ENCODE results near the gene RNF151. TPM values are rescaled to one million over a fixed set of nuclear protein-coding genes. Genes with fewer than 3 reads are reported as not detected.
"Not testable (repeated sequence)": the region's sequence is repeated elsewhere in the genome, so short reads cannot be mapped to it uniquely, and the experiment has no call there.

The RNF151 gene
- total and polyA plus RNA-seq, 3 experiments from 2014 or later: not detected

GRCh38 chr16:1959269-1960039 lies 7.2 kb upstream of the RNF151 start, which contains the start of gene NDUFB10:
TSS of gene NDUFB10 (plus strand) at chr16:1959538. CDS start at chr16:1959625, 87 bp downstream.
- peaks cover 48% of the 10 kb centered on the region for H3K4me1 ChIP-seq (ENCODE audit: insufficient read depth, low read length)
- peak within 1 kb of the TSS; percentile 78 for H3K4me3 ChIP-seq (ENCODE audit: low read length)
- peak within 1 kb of the TSS; percentile 78 to 96 (median 89) for H3K4me3 Mint-ChIP-seq
- peak; percentile 83 to 92 (median 87) for DNase-seq
- peaks cover 24% of the 10 kb centered on the region for H3K36me3 ChIP-seq (ENCODE audit: insufficient read depth, low read length)
- H3K4me1 Mint-ChIP-seq: peaks cover 38 to 49% (median 43%) of the 10 kb centered on the region in 3 donors
- CTCF ChIA-PET: interaction anchor here (0.8 to 2.6 kb wide), 6 partner anchors 9 to 44 kb away, joined by 3 to 7 read pairs (median 4); partner anchors contain the start of genes MSRB1 and TBL3
- POLR2A ChIA-PET: interaction anchor here (0.6 to 2.7 kb wide), 3 partner anchors 12 to 30 kb away, joined by 6 to 17 read pairs (median 6); partner anchors contain the start of genes MSRB1 and TBL3
- peaks cover 0 to 1% of the 10 kb centered on the region in 2 donors for H3K27me3 Mint-ChIP-seq
- peak within 1 kb of the TSS; percentile 73 for H3K27ac ChIP-seq (ENCODE audit: low read depth, low read length)
- H3K9me3 ChIP-seq (ENCODE audit: low read length): no peaks in the 10 kb centered on the region
- H3K36me3 Mint-ChIP-seq: peaks cover 0 to 42% (median 8%) of the 10 kb centered on the region in 3 donors
- H3K9me3 Mint-ChIP-seq: no peaks in the 10 kb centered on the region
- peak within 1 kb of the TSS; percentile 68 to 99 (median 91) for H3K27ac Mint-ChIP-seq
- H3K27me3 ChIP-seq (ENCODE audit: insufficient read depth, low read length, poor library complexity, severe bottlenecking): no peaks in the 10 kb centered on the region

DNA sequence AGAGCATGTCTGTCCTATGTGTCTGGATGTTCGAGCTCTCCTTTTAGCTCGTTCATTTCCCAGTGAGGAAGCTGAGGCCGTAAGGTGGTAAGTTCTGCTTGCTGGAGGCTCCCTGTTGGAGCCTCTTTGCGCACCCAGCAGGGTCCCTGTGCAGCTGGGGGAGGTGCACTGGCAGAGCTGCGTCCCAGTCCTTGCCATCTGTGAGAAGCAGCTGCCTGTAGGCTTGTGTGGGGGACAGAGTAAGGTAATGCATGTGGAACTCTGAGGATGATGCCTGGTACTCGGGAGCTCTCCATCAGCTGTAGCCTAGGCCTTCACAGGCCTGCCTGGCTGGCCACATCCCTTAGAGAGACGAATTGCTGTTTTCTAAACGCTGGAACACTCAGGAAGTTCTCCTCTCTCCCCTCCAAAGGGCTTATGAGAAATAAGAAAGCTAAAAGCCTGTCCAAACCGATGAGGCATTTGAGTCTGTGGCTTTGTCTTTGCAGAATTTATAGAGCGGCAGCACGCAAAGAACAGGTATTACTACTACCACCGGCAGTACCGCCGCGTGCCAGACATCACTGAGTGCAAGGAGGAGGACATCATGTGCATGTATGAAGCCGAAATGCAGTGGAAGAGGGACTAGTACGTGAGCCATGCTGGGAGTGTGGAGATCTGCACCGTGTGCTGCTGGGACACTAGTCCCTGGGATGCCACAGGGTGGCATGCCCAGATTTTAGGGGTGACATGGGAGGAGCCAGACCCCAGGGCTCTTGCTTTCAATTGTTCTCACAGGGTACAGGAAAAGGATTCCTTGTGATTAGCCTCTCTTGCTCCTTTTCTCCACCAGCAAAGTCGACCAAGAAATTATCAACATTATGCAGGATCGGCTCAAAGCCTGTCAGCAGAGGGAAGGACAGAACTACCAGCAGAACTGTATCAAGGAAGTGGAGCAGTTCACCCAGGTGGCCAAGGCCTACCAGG lies 5.7 kb upstream of the RNF151 start:
- peaks cover 0 to 1% of the 10 kb centered on the region in 2 donors for H3K27me3 Mint-ChIP-seq
- POLR2A ChIA-PET: interaction anchor here (0.6 to 2.7 kb wide), 6 partner anchors 9 to 194 kb away, joined by 3 to 17 read pairs (median 5); partner anchors contain the start of genes MSRB1, TBL3 and TRAF7
- Histone ChIP-seq H3K9me3 (ENCODE audit: low read length) (no peaks in the 10 kb centered on the region), H3K27ac (ENCODE audit: low read depth, low read length) (peak overlapping the region; percentile 73), H3K36me3 (ENCODE audit: insufficient read depth, low read length) (peaks cover 24% of the 10 kb centered on the region), H3K4me1 (ENCODE audit: insufficient read depth, low read length) (peaks cover 55% of the 10 kb centered on the region), H3K27me3 (ENCODE audit: insufficient read depth, low read length, poor library complexity, severe bottlenecking) (no peaks in the 10 kb centered on the region), H3K4me3 (ENCODE audit: low read length) (peak overlapping the region; percentile 78)
- H3K9me3 Mint-ChIP-seq: no peaks in the 10 kb centered on the region
- H3K36me3 Mint-ChIP-seq: peaks cover 0 to 50% (median 8%) of the 10 kb centered on the region in 3 donors
- H3K4me3 Mint-ChIP-seq: peak overlapping the region; percentile 78 to 96 (median 89)
- CTCF ChIA-PET: interaction anchor here (0.6 to 1.4 kb wide), 5 partner anchors 10 to 237 kb away, joined by 3 to 5 read pairs (median 4); partner anchors contain the start of gene TBL3
- H3K4me1 Mint-ChIP-seq: peaks cover 44 to 57% (median 50%) of the 10 kb centered on the region in 3 donors
- DNase-seq: no peak
- H3K27ac Mint-ChIP-seq: peak overlapping the region; percentile 63 to 99 (median 91)

DNA sequence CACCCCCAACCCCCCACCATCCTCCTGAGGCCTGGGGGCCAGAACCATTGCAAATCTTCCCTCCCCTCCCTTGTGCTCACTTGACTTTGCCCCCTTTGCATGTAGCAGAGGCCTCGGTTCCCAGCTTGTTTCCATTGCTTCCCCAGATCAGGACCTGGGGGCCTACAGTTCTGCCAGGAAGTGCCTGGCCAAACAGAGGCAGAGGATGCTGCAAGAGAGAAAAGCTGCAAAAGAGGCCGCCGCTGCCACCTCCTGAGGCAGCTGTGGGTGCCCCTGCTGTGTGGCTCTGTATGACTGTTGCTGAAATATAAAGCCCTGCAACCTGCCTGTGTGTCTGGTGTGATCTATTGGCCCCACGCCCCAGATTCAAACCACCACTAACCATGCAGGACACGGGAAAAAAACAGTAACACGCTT lies 5.0 kb upstream of the RNF151 start:
- no peak overlapping the region for H3K27ac ChIP-seq (ENCODE audit: low read depth, low read length)
- H3K4me1 Mint-ChIP-seq: peaks cover 45 to 57% (median 50%) of the 10 kb centered on the region in 3 donors
- H3K27me3 Mint-ChIP-seq: peaks cover 0 to 1% of the 10 kb centered on the region in 2 donors
- no peaks in the 10 kb centered on the region for H3K27me3 ChIP-seq (ENCODE audit: insufficient read depth, low read length, poor library complexity, severe bottlenecking)
- H3K36me3 Mint-ChIP-seq: peaks cover 0 to 50% (median 8%) of the 10 kb centered on the region in 3 donors
- H3K9me3 ChIP-seq (ENCODE audit: low read length): no peaks in the 10 kb centered on the region
- CTCF ChIA-PET: interaction anchor here (1.2 kb wide), 1 partner anchor 179 kb away, joined by 4 read pairs; no protein-coding TSS in a partner anchor
- H3K4me1 ChIP-seq (ENCODE audit: insufficient read depth, low read length): peaks cover 56% of the 10 kb centered on the region
- POLR2A ChIA-PET: interaction anchor here (1.7 to 2.7 kb wide), 3 partner anchors 10 to 193 kb away, joined by 6 to 17 read pairs (median 8); partner anchors contain the start of genes MSRB1, TBL3 and TRAF7
- H3K36me3 ChIP-seq (ENCODE audit: insufficient read depth, low read length): peaks cover 24% of the 10 kb centered on the region
- DNase-seq: no peak
- no peaks in the 10 kb centered on the region for H3K9me3 Mint-ChIP-seq
- H3K4me3 Mint-ChIP-seq: peak overlapping the region; percentile 33 to 94 (median 78)
- H3K4me3 ChIP-seq (ENCODE audit: low read length): no peak overlapping the region
- H3K27ac Mint-ChIP-seq: peak overlapping the region in 7 of 8 donors; percentile 62 to 98 (median 87)

DNA sequence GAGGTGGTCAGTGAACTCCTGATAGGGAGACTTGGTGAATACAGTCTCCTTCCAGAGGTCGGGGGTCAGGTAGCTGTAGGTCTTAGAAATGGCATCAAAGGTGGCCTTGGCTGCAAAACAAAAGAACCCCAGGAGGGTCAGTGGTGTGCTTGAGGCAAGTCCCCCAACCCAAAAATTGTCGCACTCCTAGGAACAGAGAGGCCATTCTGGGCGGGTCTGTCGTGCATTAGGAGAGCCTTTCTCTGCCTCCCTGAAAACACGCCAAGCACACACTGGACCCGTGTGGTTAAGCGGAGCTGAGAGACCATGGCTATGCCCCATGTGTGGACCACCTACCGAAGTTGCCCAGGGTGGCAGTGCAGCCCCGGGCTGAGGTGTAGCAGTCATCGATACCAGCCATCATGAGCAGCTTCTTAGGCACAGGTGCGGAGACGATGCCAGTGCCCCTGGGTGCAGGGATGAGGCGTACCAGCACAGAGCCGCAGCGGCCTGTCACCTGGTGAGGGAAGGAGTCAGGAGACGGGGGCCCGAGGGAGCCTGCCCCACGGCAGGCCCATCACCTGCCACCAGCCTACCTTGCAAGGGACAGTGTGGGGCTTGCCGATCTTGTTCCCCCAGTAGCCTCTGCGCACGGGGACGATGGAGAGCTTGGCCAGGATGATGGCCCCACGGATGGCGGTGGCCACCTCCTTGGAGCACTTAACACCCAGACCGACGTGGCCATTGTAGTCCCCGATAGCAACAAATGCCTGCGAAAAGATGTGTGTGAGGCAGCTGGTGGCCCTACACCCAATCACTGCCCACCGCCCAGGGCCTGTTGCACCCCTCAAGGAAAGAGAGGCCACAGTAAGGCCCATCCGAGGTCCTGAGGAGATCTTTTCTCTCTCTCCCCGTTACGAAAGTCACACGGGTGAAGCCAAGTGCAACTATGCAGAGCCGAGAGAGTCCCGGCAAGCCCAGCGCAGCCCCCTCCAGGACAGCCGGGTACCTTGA lies 4.2 kb upstream of the RNF151 start:
- POLR2A ChIA-PET: interaction anchor here (1.4 to 3.2 kb wide), 3 partner anchors 9 to 29 kb away, joined by 3 to 35 read pairs (median 9); partner anchors contain the start of genes MSRB1 and TBL3
- peaks cover 24% of the 10 kb centered on the region for H3K36me3 ChIP-seq (ENCODE audit: insufficient read depth, low read length)
- Mint-ChIP-seq H3K4me1 (peaks cover 45 to 57% (median 50%) of the 10 kb centered on the region in 3 donors), H3K27ac (peak overlapping the region; percentile 88 to 99 (median 96)), H3K36me3 (peaks cover 0 to 50% (median 8%) of the 10 kb centered on the region in 3 donors), H3K4me3 (peak overlapping the region; percentile 65 to 99 (median 94))
- CTCF ChIA-PET; DNase-seq; H3K27me3 ChIP-seq (ENCODE audit: insufficient read depth, low read length, poor library complexity, severe bottlenecking); H3K9me3 Mint-ChIP-seq; H3K9me3 ChIP-seq (ENCODE audit: low read length); H3K27me3 Mint-ChIP-seq; H3K4me3 ChIP-seq (ENCODE audit: low read length): not testable (repeated sequence)
- peak overlapping the region; percentile 31 for H3K27ac ChIP-seq (ENCODE audit: low read depth, low read length)
- peaks cover 56% of the 10 kb centered on the region for H3K4me1 ChIP-seq (ENCODE audit: insufficient read depth, low read length)

- Mint-ChIP-seq H3K4me1 (peaks cover 45 to 56% (median 50%) of the 10 kb centered on the region in 3 donors), H3K27me3 (peaks cover 0 to 1% of the 10 kb centered on the region in 2 donors), H3K4me3 (peak overlapping the region; percentile 85 to 99 (median 94)), H3K36me3 (peaks cover 0 to 50% (median 8%) of the 10 kb centered on the region in 3 donors), H3K27ac (peak overlapping the region; percentile 88 to 99 (median 96)), H3K9me3 (no peaks in the 10 kb centered on the region)
- peak overlapping the region; percentile 86 for H3K4me3 ChIP-seq (ENCODE audit: low read length)
- H3K36me3 ChIP-seq (ENCODE audit: insufficient read depth, low read length): peaks cover 24% of the 10 kb centered on the region
- H3K9me3 ChIP-seq (ENCODE audit: low read length): no peaks in the 10 kb centered on the region
- POLR2A ChIA-PET: interaction anchor here (0.6 to 3.2 kb wide), 26 partner anchors 8 to 789 kb away, joined by 3 to 35 read pairs (median 4); partner anchors contain the start of genes GFER, MLST8, MSRB1 and NUBP2
- peak overlapping the region; percentile 93 for H3K27ac ChIP-seq (ENCODE audit: low read depth, low read length)
- H3K4me1 ChIP-seq (ENCODE audit: insufficient read depth, low read length): peaks cover 53% of the 10 kb centered on the region
- H3K27me3 ChIP-seq (ENCODE audit: insufficient read depth, low read length, poor library complexity, severe bottlenecking): no peaks in the 10 kb centered on the region
- DNase-seq: peak in 3 of 5 donors; percentile 24 to 66 (median 44)
- CTCF ChIA-PET: interaction anchor here (0.9 to 2.9 kb wide), 6 partner anchors 8 to 191 kb away, joined by 3 to 8 read pairs (median 4); partner anchors contain the start of genes NUBP2, SPSB3, TBL3 and TRAF7
Observed at GRCh38 chr16:1963806-1964505, 2.7 kb upstream of the RNF151 start.

All from CD8-positive, alpha-beta memory T cell (primary cell).